ENCODE data around the gene HDGF. TPM values are rescaled to one million over a fixed set of nuclear protein-coding genes. Genes with fewer than 3 reads are reported as not detected.

Gene HDGF
- total and polyA plus RNA-seq, 9 of the 15 experiments (the other 6 are each of a cell fraction or from before 2014, with no cell fraction given): 38.8 to 601 (median 400) TPM

GRCh38 chr1:156740741-156741480 lies 10.6 kb downstream of the HDGF start, which contains the start of gene MRPL24 (continued):
- peak; percentile 94 for TF ChIP-seq TFAP4 (CRISPR knock-in tag; IDR thresholded peaks at IDR 0.05; ENCODE audit: borderline replicate concordance)
- peak; percentile 38 for TF ChIP-seq TAF9B (IDR thresholded peaks at IDR 0.05; ENCODE audit: partially characterized antibody)
- 0 out of 2 replicates have a peak, but pooled peaks have one; percentile 15 for TF ChIP-seq GTF2F1 (IDR thresholded peaks at IDR 0.05; ENCODE audit: low read depth, low read length)
- TF ChIP-seq HDAC6 (IDR thresholded peaks at IDR 0.05; ENCODE audit: low read depth, low read length): no peak
- TF ChIP-seq CXXC5 (CRISPR knock-in tag; IDR thresholded peaks at IDR 0.05): peak; percentile 89
- no peak for TF ChIP-seq FOXJ3 (CRISPR knock-in tag; IDR thresholded peaks at IDR 0.05)
- TF ChIP-seq NCOA2 (IDR thresholded peaks at IDR 0.05; ENCODE audit: partially characterized antibody in 2 of 2): no peak
- no peak for TF ChIP-seq ZNF311 (CRISPR knock-in tag; IDR thresholded peaks at IDR 0.05)
- peak; percentile 76; the same call in 1 of the 2 replicates for TF ChIP-seq NBN (IDR thresholded peaks at IDR 0.05; ENCODE audit: low read depth)
- TF ChIP-seq CHD1 (IDR thresholded peaks at IDR 0.05; ENCODE audit: low read length): no peak
- peak; percentile 44 for TF ChIP-seq FOXP1 (CRISPR knock-in tag; IDR thresholded peaks at IDR 0.05)
- TF ChIP-seq THRA (IDR thresholded peaks at IDR 0.05): no peak
- no peak for TF ChIP-seq CEBPZ (IDR thresholded peaks at IDR 0.05; ENCODE audit: borderline replicate concordance, low read depth, low read length)
- TF ChIP-seq NEUROD1 (IDR thresholded peaks at IDR 0.05; ENCODE audit: borderline replicate concordance, low read depth, low read length, partially characterized antibody): peak; percentile 53
- TF ChIP-seq NRF1 (conservative IDR thresholded peaks at IDR 0.05 in 1 of 2, IDR thresholded peaks at IDR 0.05 in 1 of 2): peak; percentile 99 to 100
- peak; percentile 52 for TF ChIP-seq ZNF263 (CRISPR knock-in tag; IDR thresholded peaks at IDR 0.05; ENCODE audit: borderline replicate concordance)
- peak; percentile 37; the same call in 1 of the 2 replicates for TF ChIP-seq SIN3B (IDR thresholded peaks at IDR 0.05; ENCODE audit: low read depth)
- TF ChIP-seq ZNF76 (CRISPR knock-in tag; IDR thresholded peaks at IDR 0.05; ENCODE audit: borderline replicate concordance): peak; percentile 85; the same call in 1 of the 2 replicates
- TF ChIP-seq THAP7 (CRISPR knock-in tag; IDR thresholded peaks at IDR 0.05): no peak
- no peak for TF ChIP-seq HMG20A (CRISPR knock-in tag; conservative IDR thresholded peaks at IDR 0.05)
- TF ChIP-seq ARID2 (IDR thresholded peaks at IDR 0.05): no peak

Measured in K562 (cell line).